Effector memory CD8-positive, alpha-beta T cell (primary cell): ENCODE measurements around the gene HECW1.
"Not testable (repeated sequence)": the region's sequence is repeated elsewhere in the genome, so short reads cannot be mapped to it uniquely, and the experiment has no call there.

Source experiments
- ATAC-seq: fragments of 150-1000 bp; cut with Tn5 transposase; replicated peaks from 2 replicates; pipeline ENCODE4 v1.10.0; 2021; ENCODE audit warnings: mild to moderate bottlenecking, moderate library complexity
- DNase-seq, 3 experiments: peaks; one replicate each; pipeline ENCODE4 v3.0.0; 2021
- H3K27ac Mint-ChIP-seq, 2 donors: one replicate each; pipeline ENCODE4 v1.8.0; 2022; ENCODE audit warnings: mild to moderate bottlenecking in 2 of 2, mixed read lengths in 2 of 2, moderate library complexity in 2 of 2
- H3K27me3 Mint-ChIP-seq, 2 donors: one replicate each; pipeline ENCODE4 v1.8.0; 2022; ENCODE audit warnings: mixed read lengths in 2 of 2
- H3K36me3 Mint-ChIP-seq: one replicate; pipeline ENCODE4 v1.8.0; 2022; ENCODE audit warnings: mild to moderate bottlenecking, moderate library complexity, mixed read lengths; ENCODE audit not compliant: insufficient read depth
- H3K4me1 Mint-ChIP-seq, 2 donors: one replicate each; pipeline ENCODE4 v1.8.0; 2022; ENCODE audit warnings: low read depth in 2 of 2, mixed read lengths in 2 of 2
- H3K4me3 Mint-ChIP-seq, 2 donors: one replicate each; pipeline ENCODE4 v1.8.0; 2022; ENCODE audit warnings: mild to moderate bottlenecking in 2 of 2, mixed read lengths in 2 of 2, moderate library complexity in 2 of 2
- H3K9me3 Mint-ChIP-seq, 2 donors: one replicate each; pipeline ENCODE4 v1.8.0; 2022; ENCODE audit warnings: mixed read lengths in 2 of 2
- total RNA-seq, 9 experiments: gene quantifications; one replicate each; lab custom pipeline; 2026; lab: John Stamatoyannopoulos, UW

HECW1 gene
- 0 to 0.18 (median 0) reads per million in 9 experiments for total RNA-seq

- DNase-seq (no peak), ATAC-seq (no peak)
- Mint-ChIP-seq H3K9me3 (no peaks in the 10 kb centered on the region), H3K27me3 (peaks cover 74 to 88% of the 10 kb centered on the region in 2 donors), H3K4me1 (peaks cover 0 to 3% of the 10 kb centered on the region in 2 donors), H3K36me3 (no peaks in the 10 kb centered on the region), H3K4me3 (no peak within 1 kb of the TSS), H3K27ac (no peak within 1 kb of the TSS)
Measured at GRCh38 chr7:43112459-43112940, at the start of gene HECW1. HECW1 (plus strand) TSS chr7:43112647; CDS start chr7:43243906, 131,259 bp downstream.

GRCh38 chr7:43071604-43072003 lies 40.8 kb upstream of the HECW1 start:
- Mint-ChIP-seq H3K27me3 (peaks cover 24 to 35% of the 10 kb centered on the region in 2 donors), H3K4me3 (no peak overlapping the region), H3K27ac (no peak overlapping the region), H3K36me3 (no peaks in the 10 kb centered on the region), H3K4me1 (no peaks in the 10 kb centered on the region), H3K9me3 (no peaks in the 10 kb centered on the region)
- ATAC-seq: no peak
- DNase-seq: no peak

- H3K27me3 Mint-ChIP-seq: peaks cover 18 to 35% of the 10 kb centered on the region in 2 donors
- ATAC-seq: no peak
- DNase-seq: no peak
- no peaks in the 10 kb centered on the region for H3K36me3 Mint-ChIP-seq
- no peaks in the 10 kb centered on the region for H3K9me3 Mint-ChIP-seq
- H3K4me1 Mint-ChIP-seq: no peaks in the 10 kb centered on the region
- H3K27ac Mint-ChIP-seq: no peak overlapping the region
- H3K4me3 Mint-ChIP-seq: no peak overlapping the region
Measured at GRCh38 chr7:43072530-43072929, 39.9 kb upstream of the HECW1 start.

- H3K4me1 Mint-ChIP-seq, DNase-seq, H3K27ac Mint-ChIP-seq, H3K9me3 Mint-ChIP-seq, H3K4me3 Mint-ChIP-seq, H3K36me3 Mint-ChIP-seq, ATAC-seq: not testable (repeated sequence)
- H3K27me3 Mint-ChIP-seq: peaks cover 17 to 29% of the 10 kb centered on the region in 2 donors
Measured at GRCh38 chr7:43073811-43074210, 38.6 kb upstream of the HECW1 start.

GRCh38 chr7:43076189-43076605 lies 36.2 kb upstream of the HECW1 start:
- peaks cover 35 to 38% of the 10 kb centered on the region in 2 donors for H3K27me3 Mint-ChIP-seq
- no peaks in the 10 kb centered on the region for H3K9me3 Mint-ChIP-seq
- H3K4me3 Mint-ChIP-seq: no peak overlapping the region
- no peaks in the 10 kb centered on the region for H3K4me1 Mint-ChIP-seq
- DNase-seq (no peak), ATAC-seq (no peak)
- H3K36me3 Mint-ChIP-seq: no peaks in the 10 kb centered on the region
- no peak overlapping the region for H3K27ac Mint-ChIP-seq

- H3K4me1 Mint-ChIP-seq: no peaks in the 10 kb centered on the region
- peaks cover 32 to 33% of the 10 kb centered on the region in 2 donors for H3K27me3 Mint-ChIP-seq
- DNase-seq (no peak), ATAC-seq (no peak)
- H3K36me3 Mint-ChIP-seq: no peaks in the 10 kb centered on the region
- no peak overlapping the region for H3K4me3 Mint-ChIP-seq
- no peaks in the 10 kb centered on the region for H3K9me3 Mint-ChIP-seq
- H3K27ac Mint-ChIP-seq: no peak overlapping the region
Measured at GRCh38 chr7:43076606-43077005, 35.8 kb upstream of the HECW1 start.

GRCh38 chr7:43077285-43077684 lies 35.2 kb upstream of the HECW1 start:
- Mint-ChIP-seq H3K4me1 (no peaks in the 10 kb centered on the region), H3K4me3 (no peak overlapping the region), H3K9me3 (no peaks in the 10 kb centered on the region), H3K27ac (no peak overlapping the region), H3K27me3 (peaks cover 31 to 32% of the 10 kb centered on the region in 2 donors), H3K36me3 (no peaks in the 10 kb centered on the region)
- ATAC-seq (no peak), DNase-seq (no peak)

GRCh38 chr7:43077732-43078391 lies 34.6 kb upstream of the HECW1 start:
- no peaks in the 10 kb centered on the region for H3K4me1 Mint-ChIP-seq
- H3K9me3 Mint-ChIP-seq: no peaks in the 10 kb centered on the region
- H3K27ac Mint-ChIP-seq: no peak overlapping the region
- H3K27me3 Mint-ChIP-seq: peaks cover 32 to 36% of the 10 kb centered on the region in 2 donors
- ATAC-seq (no peak), DNase-seq (no peak)
- no peaks in the 10 kb centered on the region for H3K36me3 Mint-ChIP-seq
- H3K4me3 Mint-ChIP-seq: no peak overlapping the region

GRCh38 chr7:43078794-43079193 lies 33.7 kb upstream of the HECW1 start:
- Mint-ChIP-seq H3K27ac (no peak overlapping the region), H3K27me3 (peaks cover 38 to 41% of the 10 kb centered on the region in 2 donors), H3K4me1 (no peaks in the 10 kb centered on the region), H3K4me3 (no peak overlapping the region), H3K36me3 (no peaks in the 10 kb centered on the region), H3K9me3 (no peaks in the 10 kb centered on the region)
- DNase-seq (no peak), ATAC-seq (no peak)

- Mint-ChIP-seq H3K4me1 (no peaks in the 10 kb centered on the region), H3K9me3 (no peaks in the 10 kb centered on the region), H3K27me3 (peaks cover 62 to 66% of the 10 kb centered on the region in 2 donors), H3K4me3 (no peak overlapping the region), H3K36me3 (no peaks in the 10 kb centered on the region), H3K27ac (no peak overlapping the region)
- DNase-seq (no peak), ATAC-seq (no peak)
Measured at GRCh38 chr7:43081603-43082002, 30.8 kb upstream of the HECW1 start.

GRCh38 chr7:43083106-43083505 lies 29.3 kb upstream of the HECW1 start:
- Mint-ChIP-seq H3K36me3 (no peaks in the 10 kb centered on the region), H3K27ac (no peak overlapping the region), H3K9me3 (no peaks in the 10 kb centered on the region), H3K4me3 (no peak overlapping the region), H3K4me1 (no peaks in the 10 kb centered on the region), H3K27me3 (peaks cover 63 to 66% of the 10 kb centered on the region in 2 donors)
- DNase-seq (no peak), ATAC-seq (no peak)

GRCh38 chr7:43085017-43085416 lies 27.4 kb upstream of the HECW1 start:
- Mint-ChIP-seq H3K4me1 (no peaks in the 10 kb centered on the region), H3K9me3 (no peaks in the 10 kb centered on the region), H3K27me3 (peaks cover 54 to 65% of the 10 kb centered on the region in 2 donors)

GRCh38 chr7:43085992-43086391 lies 26.5 kb upstream of the HECW1 start:
- H3K4me1 Mint-ChIP-seq: no peaks in the 10 kb centered on the region
- H3K36me3 Mint-ChIP-seq: no peaks in the 10 kb centered on the region
- no peak overlapping the region for H3K4me3 Mint-ChIP-seq
- H3K9me3 Mint-ChIP-seq: no peaks in the 10 kb centered on the region
- DNase-seq (no peak), ATAC-seq (no peak)
- H3K27ac Mint-ChIP-seq: no peak overlapping the region
- H3K27me3 Mint-ChIP-seq: peaks cover 46 to 64% of the 10 kb centered on the region in 2 donors

More at GRCh38 chr7:43085017-43085416, 27.4 kb upstream of the HECW1 start:
- DNase-seq: no peak
- Mint-ChIP-seq H3K36me3 (no peaks in the 10 kb centered on the region), H3K4me3 (no peak overlapping the region), H3K27ac (no peak overlapping the region)
- no peak for ATAC-seq

- no peaks in the 10 kb centered on the region for H3K9me3 Mint-ChIP-seq
- DNase-seq (no peak), ATAC-seq (no peak)
- no peaks in the 10 kb centered on the region for H3K36me3 Mint-ChIP-seq
- H3K27ac Mint-ChIP-seq: no peak overlapping the region
- H3K27me3 Mint-ChIP-seq: peaks cover 0 to 28% of the 10 kb centered on the region in 2 donors
- no peaks in the 10 kb centered on the region for H3K4me1 Mint-ChIP-seq
- no peak overlapping the region for H3K4me3 Mint-ChIP-seq
Measured at GRCh38 chr7:43092819-43093218, 19.6 kb upstream of the HECW1 start.
